ENCODE results near the gene LRRFIP2. TPM values are rescaled to one million over a fixed set of nuclear protein-coding genes. Genes with fewer than 3 reads are reported as not detected.

The LRRFIP2 gene
- total RNA-seq, 1 experiment from 2014 or later: 40.2 TPM

- CTCF ChIA-PET: no interaction called here
- Histone ChIP-seq H3K27me3 (replicated peaks; ENCODE audit: insufficient read depth, low read depth, low read length, poor library complexity) (no peaks in the 10 kb centered on the region), H3K36me3 (ENCODE audit: insufficient read depth, low read length, poor library complexity, severe bottlenecking) (no peaks in the 10 kb centered on the region), H3K4me3 (ENCODE audit: low read depth, low read length, poor library complexity, severe bottlenecking) (no peak overlapping the region), H3K27ac (ENCODE audit: low read depth, low read length, poor library complexity, severe bottlenecking) (no peak overlapping the region), H3K4me1 (ENCODE audit: insufficient read depth, low read length, poor library complexity, severe bottlenecking) (no peaks in the 10 kb centered on the region), H3K9me3 (ENCODE audit: low read depth, low read length, poor library complexity, severe bottlenecking) (no peaks in the 10 kb centered on the region)
- no peak for DNase-seq (ENCODE audit: low spot score)
- no TSS peak for BruUV-seq (replicated peaks)
- TF ChIP-seq, protein P1, sequence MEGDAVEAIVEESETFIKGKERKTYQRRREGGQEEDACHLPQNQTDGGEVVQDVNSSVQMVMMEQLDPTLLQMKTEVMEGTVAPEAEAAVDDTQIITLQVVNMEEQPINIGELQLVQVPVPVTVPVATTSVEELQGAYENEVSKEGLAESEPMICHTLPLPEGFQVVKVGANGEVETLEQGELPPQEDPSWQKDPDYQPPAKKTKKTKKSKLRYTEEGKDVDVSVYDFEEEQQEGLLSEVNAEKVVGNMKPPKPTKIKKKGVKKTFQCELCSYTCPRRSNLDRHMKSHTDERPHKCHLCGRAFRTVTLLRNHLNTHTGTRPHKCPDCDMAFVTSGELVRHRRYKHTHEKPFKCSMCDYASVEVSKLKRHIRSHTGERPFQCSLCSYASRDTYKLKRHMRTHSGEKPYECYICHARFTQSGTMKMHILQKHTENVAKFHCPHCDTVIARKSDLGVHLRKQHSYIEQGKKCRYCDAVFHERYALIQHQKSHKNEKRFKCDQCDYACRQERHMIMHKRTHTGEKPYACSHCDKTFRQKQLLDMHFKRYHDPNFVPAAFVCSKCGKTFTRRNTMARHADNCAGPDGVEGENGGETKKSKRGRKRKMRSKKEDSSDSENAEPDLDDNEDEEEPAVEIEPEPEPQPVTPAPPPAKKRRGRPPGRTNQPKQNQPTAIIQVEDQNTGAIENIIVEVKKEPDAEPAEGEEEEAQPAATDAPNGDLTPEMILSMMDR (conservative IDR thresholded peaks at IDR 0.05; ENCODE audit: low read depth, low read length): no peak
- no peak for TF ChIP-seq EZH2 (IDR thresholded peaks at IDR 0.05; ENCODE audit: borderline replicate concordance, low read depth, low read length, poor library complexity, severe bottlenecking)
- intact Hi-C loops (cut with micrococcal nuclease; ENCODE audit: unreplicated experiment): no loop called here
- POLR2A ChIA-PET (ENCODE audit: low non-redundant PET): no interaction called here
Observed at GRCh38 chr3:37103103-37103808, 71.1 kb downstream of the LRRFIP2 start.

GRCh38 chr3:37100411-37100810, 74.0 kb downstream of the LRRFIP2 start:
- Histone ChIP-seq H3K9me3 (ENCODE audit: low read depth, low read length, poor library complexity, severe bottlenecking) (no peaks in the 10 kb centered on the region), H3K4me1 (ENCODE audit: insufficient read depth, low read length, poor library complexity, severe bottlenecking) (peaks cover 14% of the 10 kb centered on the region), H3K36me3 (ENCODE audit: insufficient read depth, low read length, poor library complexity, severe bottlenecking) (no peaks in the 10 kb centered on the region), H3K27ac (ENCODE audit: low read depth, low read length, poor library complexity, severe bottlenecking) (no peak overlapping the region), H3K4me3 (ENCODE audit: low read depth, low read length, poor library complexity, severe bottlenecking) (no peak overlapping the region), H3K27me3 (replicated peaks; ENCODE audit: insufficient read depth, low read depth, low read length, poor library complexity) (no peaks in the 10 kb centered on the region)
- CTCF ChIA-PET: no interaction called here
- no TSS peak for BruUV-seq (replicated peaks)
- intact Hi-C loops (cut with micrococcal nuclease; ENCODE audit: unreplicated experiment): no loop called here
- POLR2A ChIA-PET (ENCODE audit: low non-redundant PET): interaction anchor here (0.6 kb wide), 1 partner anchor 22 kb away, joined by 3 read pairs; no protein-coding TSS in a partner anchor
- no peak for DNase-seq (ENCODE audit: low spot score)
- TF ChIP-seq, protein P1 (conservative IDR thresholded peaks at IDR 0.05; ENCODE audit: low read depth, low read length): no peak
- no peak for TF ChIP-seq EZH2 (IDR thresholded peaks at IDR 0.05; ENCODE audit: borderline replicate concordance, low read depth, low read length, poor library complexity, severe bottlenecking)

DNA sequence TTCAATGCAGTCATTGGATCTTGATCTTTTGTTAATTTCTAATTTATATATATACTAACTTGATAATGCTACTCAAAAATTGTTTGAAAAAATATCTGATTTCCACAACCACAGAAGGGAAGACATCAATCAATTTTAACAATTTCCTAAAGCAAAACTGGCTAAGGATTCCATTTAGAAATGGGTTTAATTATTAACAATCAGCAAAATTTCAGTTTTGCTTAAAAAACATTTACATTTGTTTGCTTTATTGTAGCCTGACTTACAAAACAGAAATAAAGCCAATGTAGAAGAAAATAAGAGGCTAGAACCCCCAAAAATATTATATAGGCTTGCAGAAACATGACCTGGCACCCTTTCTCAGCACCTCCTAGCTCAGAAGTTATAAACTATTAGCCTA, 74.9 kb downstream of the LRRFIP2 start:
- CTCF ChIA-PET: no interaction called here
- Histone ChIP-seq H3K27me3 (replicated peaks; ENCODE audit: insufficient read depth, low read depth, low read length, poor library complexity) (no peaks in the 10 kb centered on the region), H3K36me3 (ENCODE audit: insufficient read depth, low read length, poor library complexity, severe bottlenecking) (no peaks in the 10 kb centered on the region), H3K9me3 (ENCODE audit: low read depth, low read length, poor library complexity, severe bottlenecking) (no peaks in the 10 kb centered on the region), H3K4me3 (ENCODE audit: low read depth, low read length, poor library complexity, severe bottlenecking) (no peak overlapping the region), H3K27ac (ENCODE audit: low read depth, low read length, poor library complexity, severe bottlenecking) (no peak overlapping the region), H3K4me1 (ENCODE audit: insufficient read depth, low read length, poor library complexity, severe bottlenecking) (peaks cover 14% of the 10 kb centered on the region)
- intact Hi-C loops (cut with micrococcal nuclease; ENCODE audit: unreplicated experiment): no loop called here
- no peak for DNase-seq (ENCODE audit: low spot score)
- TF ChIP-seq, protein P1 (conservative IDR thresholded peaks at IDR 0.05; ENCODE audit: low read depth, low read length): no peak
- TF ChIP-seq EZH2 (IDR thresholded peaks at IDR 0.05; ENCODE audit: borderline replicate concordance, low read depth, low read length, poor library complexity, severe bottlenecking): no peak
- POLR2A ChIA-PET (ENCODE audit: low non-redundant PET): no interaction called here
- BruUV-seq (replicated peaks): no TSS peak
